Measurements from ENCODE around the gene LMO7. TPM values are rescaled to one million over a fixed set of nuclear protein-coding genes. Genes with fewer than 3 reads are reported as not detected.
A peak's percentile ranks its signal among the peaks of the same experiment; 100 is the strongest.

The LMO7 gene
- total RNA-seq, 1 experiment from 2014 or later, result 18.5 TPM

GRCh38 chr13:75836441-75836840 is 200.3 kb downstream of the LMO7 start:
- ATAC-seq (peak; percentile 34; the same call in 1 of the 2 replicates), DNase-seq (ENCODE audit: low spot score) (no peak)
- POLR2A ChIA-PET, result interaction anchor here (0.6 kb wide), 1 partner anchor 87 kb away, joined by 3 read pairs; no protein-coding TSS in a partner anchor
- TF ChIP-seq NFYB (CRISPR knock-in tag; conservative IDR thresholded peaks at IDR 0.05; ENCODE audit: low read depth) (no peak), CDX4 (CRISPR knock-in tag; IDR thresholded peaks at IDR 0.05; ENCODE audit: borderline replicate concordance) (no peak), ZBTB21 (CRISPR knock-in tag; IDR thresholded peaks at IDR 0.05; ENCODE audit: borderline replicate concordance) (no peak), JAZF1 (CRISPR knock-in tag; IDR thresholded peaks at IDR 0.05) (no peak), NR1H2 (CRISPR knock-in tag; IDR thresholded peaks at IDR 0.05) (no peak), SMAD3 (CRISPR knock-in tag; IDR thresholded peaks at IDR 0.05; ENCODE audit: borderline replicate concordance) (no peak), RORB (CRISPR knock-in tag; IDR thresholded peaks at IDR 0.05) (no peak)
- H3K4me1 Mint-ChIP-seq, result peaks cover 13% of the 10 kb centered on the region
- H3K4me3 Mint-ChIP-seq, result no peak overlapping the region
- no peaks in the 10 kb centered on the region for H3K27me3 Mint-ChIP-seq (ENCODE audit: low read depth)
- CTCF ChIA-PET, result no interaction called here
- peaks cover 10% of the 10 kb centered on the region for H3K36me3 Mint-ChIP-seq
- no peak overlapping the region; the same call in 1 of the 2 replicates for H3K27ac Mint-ChIP-seq
- peaks cover 3% of the 10 kb centered on the region for H3K9me3 Mint-ChIP-seq

- peaks cover 27% of the 10 kb centered on the region for H3K36me3 Mint-ChIP-seq
- DNase-seq (ENCODE audit: low spot score) (no peak), ATAC-seq (no peak)
- ChIA-PET POLR2A (no interaction called here), CTCF (no interaction called here)
- no peak for TF ChIP-seq ZNF219 (CRISPR knock-in tag; IDR thresholded peaks at IDR 0.05; ENCODE audit: borderline replicate concordance)
- no peak for TF ChIP-seq FOXP1 (CRISPR knock-in tag; IDR thresholded peaks at IDR 0.05; ENCODE audit: borderline replicate concordance)
- TF ChIP-seq AR (CRISPR knock-in tag; IDR thresholded peaks at IDR 0.05), result no peak
- TF ChIP-seq HMGA2 (CRISPR knock-in tag; IDR thresholded peaks at IDR 0.05), result no peak
- no peaks in the 10 kb centered on the region for H3K27me3 Mint-ChIP-seq (ENCODE audit: low read depth)
- H3K27ac Mint-ChIP-seq, result no peak overlapping the region
- peaks cover 10% of the 10 kb centered on the region for H3K9me3 Mint-ChIP-seq
- peaks cover 13% of the 10 kb centered on the region for H3K4me1 Mint-ChIP-seq
- no peak overlapping the region for H3K4me3 Mint-ChIP-seq
Measured at GRCh38 chr13:75838366-75839005, 202.4 kb downstream of the LMO7 start.

GRCh38 chr13:75839406-75839805 is 203.3 kb downstream of the LMO7 start:
- Mint-ChIP-seq H3K36me3 (peaks cover 27% of the 10 kb centered on the region), H3K27ac (no peak overlapping the region), H3K9me3 (peaks cover 10% of the 10 kb centered on the region), H3K4me3 (no peak overlapping the region), H3K4me1 (peaks cover 13% of the 10 kb centered on the region), H3K27me3 (ENCODE audit: low read depth) (no peaks in the 10 kb centered on the region)
- ChIA-PET CTCF (no interaction called here), POLR2A (interaction anchor here (0.6 kb wide), 1 partner anchor 9 kb away, joined by 3 read pairs; no protein-coding TSS in a partner anchor)
- ATAC-seq, result no peak
- DNase-seq (ENCODE audit: low spot score), result no peak
- TF ChIP-seq E2F1 (CRISPR knock-in tag; IDR thresholded peaks at IDR 0.05) (no peak), ZNF138 (CRISPR knock-in tag; conservative IDR thresholded peaks at IDR 0.05) (no peak), ELF4 (CRISPR knock-in tag; IDR thresholded peaks at IDR 0.05; ENCODE audit: low read depth) (no peak), FOXK1 (CRISPR knock-in tag; IDR thresholded peaks at IDR 0.05) (no peak), NFATC4 (CRISPR knock-in tag; IDR thresholded peaks at IDR 0.05) (no peak), CREB1 (CRISPR knock-in tag; IDR thresholded peaks at IDR 0.05) (no peak), ZNF317 (CRISPR knock-in tag; IDR thresholded peaks at IDR 0.05; ENCODE audit: borderline replicate concordance, low read depth) (no peak), NFYB (CRISPR knock-in tag; conservative IDR thresholded peaks at IDR 0.05; ENCODE audit: low read depth) (no peak), ZNF121 (CRISPR knock-in tag; IDR thresholded peaks at IDR 0.05) (no peak), NFE2L1 (CRISPR knock-in tag; IDR thresholded peaks at IDR 0.05) (no peak), CREM (CRISPR knock-in tag; IDR thresholded peaks at IDR 0.05) (no peak), IRF2 (CRISPR knock-in tag; IDR thresholded peaks at IDR 0.05; ENCODE audit: borderline replicate concordance, low read depth) (no peak), ZNF396 (CRISPR knock-in tag; IDR thresholded peaks at IDR 0.05; ENCODE audit: borderline replicate concordance) (no peak), CTCF (IDR thresholded peaks at IDR 0.05) (no peak), ATF3 (CRISPR knock-in tag; conservative IDR thresholded peaks at IDR 0.05) (no peak), TEAD4 (CRISPR knock-in tag; IDR thresholded peaks at IDR 0.05) (no peak)

Data from WTC11 (cell line).